Mesenchymal stem cell (in vitro differentiated cells and primary cell): Measurements from ENCODE around the gene ZFYVE19.

Source experiments
- DNase-seq: peaks from one replicate; pipeline ENCODE4 v3.0.0-alpha.2; 2013
- H2AFZ ChIP-seq: one replicate; pipeline ENCODE4 v1.6.1; 2013; ENCODE audit warnings: low read depth, mild to moderate bottlenecking, control low read depth, inconsistent platforms, low read length, moderate library complexity
- H2AK5ac ChIP-seq: 2 replicates; pipeline ENCODE4 v1.6.1; 2013; ENCODE audit warnings: low read length, moderate library complexity, mild to moderate bottlenecking, inconsistent platforms; ENCODE audit not compliant: severe bottlenecking
- H2BK120ac ChIP-seq: one replicate; pipeline ENCODE4 v1.6.1; 2013; ENCODE audit warnings: low read depth, mild to moderate bottlenecking, inconsistent platforms, low read length, moderate library complexity
- H2BK12ac ChIP-seq, 2 experiments: one replicate each; pipeline ENCODE4 v1.6.1; 2013; ENCODE audit warnings: inconsistent platforms in 2 of 2, low read length in 2 of 2, mild to moderate bottlenecking in 2 of 2, moderate library complexity in 2 of 2, control low read depth in 1 of 2
- H2BK15ac ChIP-seq: one replicate; pipeline ENCODE4 v1.6.1; 2013; ENCODE audit warnings: mild to moderate bottlenecking, low read depth, inconsistent platforms; ENCODE audit not compliant: poor library complexity, severe bottlenecking
- H2BK5ac ChIP-seq: 2 replicates; pipeline ENCODE4 v1.6.1; 2013; ENCODE audit warnings: low read depth, mild to moderate bottlenecking, low read length, control low read depth, inconsistent platforms; ENCODE audit not compliant: poor library complexity, severe bottlenecking
- H3K14ac ChIP-seq, 2 experiments: one replicate each; pipeline ENCODE4 v1.6.1; 2013; ENCODE audit warnings: inconsistent platforms in 2 of 2, low read length in 2 of 2, control low read depth in 1 of 2, mild to moderate bottlenecking in 1 of 2, moderate library complexity in 1 of 2
- H3K18ac ChIP-seq, 2 experiments: one replicate each; pipeline ENCODE4 v1.6.1; 2013; ENCODE audit warnings: inconsistent platforms in 2 of 2, low read length in 2 of 2, control low read depth in 1 of 2, low read depth in 1 of 2, mild to moderate bottlenecking in 1 of 2
- H3K23ac ChIP-seq, 2 experiments: one replicate each; pipeline ENCODE4 v1.6.1; 2013; ENCODE audit warnings: inconsistent platforms in 2 of 2, low read length in 2 of 2, mild to moderate bottlenecking in 2 of 2, moderate library complexity in 2 of 2, control low read depth in 1 of 2
- H3K27ac ChIP-seq: 2 replicates; pipeline ENCODE4 v1.5.1; 2013; ENCODE audit warnings: mild to moderate bottlenecking, moderate library complexity, low read length, control low read depth, inconsistent platforms; ENCODE audit not compliant: poor library complexity, severe bottlenecking
- H3K27me3 ChIP-seq, 2 experiments: 2 replicates each; pipeline versions ENCODE4 v1.6.1 to v1.7.0; 2013; ENCODE audit warnings: low read length in 2 of 2, mild to moderate bottlenecking in 2 of 2, moderate library complexity in 2 of 2, control low read depth in 1 of 2, inconsistent platforms in 1 of 2; ENCODE audit not compliant: control insufficient read depth in 1 of 2, insufficient read depth in 1 of 2
- H3K36me3 ChIP-seq, 2 experiments: 2 replicates each; pipeline versions ENCODE4 v1.6.1 to v1.7.0; 2013; ENCODE audit warnings: low read length in 2 of 2, control low read depth in 1 of 2, inconsistent platforms in 1 of 2, low read depth in 1 of 2, mild to moderate bottlenecking in 1 of 2; ENCODE audit not compliant: insufficient read depth in 2 of 2, control insufficient read depth in 1 of 2
- H3K4ac ChIP-seq, 2 experiments: one replicate each; pipeline ENCODE4 v1.6.1; 2013; ENCODE audit warnings: inconsistent platforms in 2 of 2, low read length in 2 of 2, mild to moderate bottlenecking in 2 of 2, moderate library complexity in 2 of 2, control low read depth in 1 of 2, low read depth in 1 of 2
- H3K4me1 ChIP-seq: 2 replicates; pipeline ENCODE4 v1.6.1; 2013; ENCODE audit warnings: low read depth, low read length, control low read depth; ENCODE audit not compliant: control insufficient read depth, insufficient read depth
- H3K4me2 ChIP-seq: 2 replicates; pipeline ENCODE4 v1.6.1; 2013; ENCODE audit warnings: low read length, mild to moderate bottlenecking, inconsistent platforms; ENCODE audit not compliant: poor library complexity, severe bottlenecking
- H3K4me3 ChIP-seq, 2 experiments: 2 replicates each; pipeline versions ENCODE4 v1.5.1 to v1.7.0; 2013; ENCODE audit warnings: low read length in 2 of 2, mild to moderate bottlenecking in 2 of 2, control low read depth in 1 of 2, low read depth in 1 of 2; ENCODE audit not compliant: insufficient read depth in 1 of 2
- H3K79me1 ChIP-seq: replicated peaks from 2 replicates; pipeline ENCODE4 v1.6.1; 2013; ENCODE audit warnings: mild to moderate bottlenecking, control low read depth, low read length, inconsistent platforms; ENCODE audit not compliant: poor library complexity, severe bottlenecking
- H3K9ac ChIP-seq: 2 replicates; pipeline ENCODE4 v1.7.0; 2013; ENCODE audit warnings: mild to moderate bottlenecking, low read length, moderate library complexity
- H3K9me3 ChIP-seq: 2 replicates; pipeline ENCODE4 v1.7.0; 2013; ENCODE audit warnings: mild to moderate bottlenecking, low read length; ENCODE audit not compliant: control insufficient read depth
- H4K8ac ChIP-seq: one replicate; pipeline ENCODE4 v1.6.1; 2013; ENCODE audit warnings: inconsistent platforms, mild to moderate bottlenecking, low read length, moderate library complexity
- H4K91ac ChIP-seq: one replicate; pipeline ENCODE4 v1.6.1; 2013; ENCODE audit warnings: mild to moderate bottlenecking, low read length, inconsistent platforms
- WGBS: methylation state at CpG from one replicate; pipeline ENCODE4 v1.1.7; 2013; ENCODE audit warnings: mixed read lengths; 5-methylcytosine and 5-hydroxymethylcytosine counted together

The ZFYVE19 gene

GRCh38 chr15:40847223-40847961, 40.5 kb downstream of the ZFYVE19 start:
- Histone ChIP-seq H3K4me2 (no peak overlapping the region), H2BK12ac (no peak overlapping the region), H3K79me1 (peaks cover 1% of the 10 kb centered on the region), H2AK5ac (peak overlapping the region; percentile 11), H3K9me3 (no peaks in the 10 kb centered on the region), H2AFZ (peak overlapping the region; percentile 77), H3K9ac (no peak overlapping the region), H3K27me3 (peaks cover 0 to 74% of the 10 kb centered on the region in 2 experiments), H3K18ac (peak overlapping the region; percentile 16 to 55), H2BK5ac (no peak overlapping the region), H2BK120ac (no peak overlapping the region), H4K91ac (peak overlapping the region; percentile 9), H3K23ac (no peak overlapping the region), H3K36me3 (no peaks in the 10 kb centered on the region), H4K8ac (no peak overlapping the region), H2BK15ac (no peak overlapping the region), H3K27ac (no peak overlapping the region), H3K4me3 (no peak overlapping the region), H3K4me1 (peaks cover 34% of the 10 kb centered on the region), H3K14ac (no peak overlapping the region), H3K4ac (peak overlapping the region in 1 of 2 experiments; percentile 8)
- DNase-seq, result peak; percentile 63
- 47% methylated on average over 4 of the region's 7 CpGs for WGBS

GRCh38 chr15:40850576-40851112, 43.8 kb downstream of the ZFYVE19 start:
- Histone ChIP-seq H3K23ac (no peak overlapping the region), H3K4me3 (no peak overlapping the region)
- DNase-seq, result no peak

GRCh38 chr15:40852529-40852928, 45.6 kb downstream of the ZFYVE19 start:
- H2BK15ac ChIP-seq, result no peak overlapping the region
- no peaks in the 10 kb centered on the region for H3K9me3 ChIP-seq
- no peak overlapping the region for H3K18ac ChIP-seq
- peaks cover 0 to 39% of the 10 kb centered on the region in 2 experiments for H3K36me3 ChIP-seq
- no peak for DNase-seq
- H2AK5ac ChIP-seq, result no peak overlapping the region
- H3K23ac ChIP-seq, result no peak overlapping the region
- 91% methylated on average over 5 of the region's 5 CpGs for WGBS
- H2BK120ac ChIP-seq, result no peak overlapping the region
- peaks cover 0 to 62% of the 10 kb centered on the region in 2 experiments for H3K27me3 ChIP-seq
- H3K79me1 ChIP-seq, result peaks cover 1% of the 10 kb centered on the region
- H3K4me3 ChIP-seq, result no peak overlapping the region
- H4K8ac ChIP-seq, result no peak overlapping the region
- no peak overlapping the region for H2AFZ ChIP-seq
- H2BK5ac ChIP-seq, result no peak overlapping the region
- H3K9ac ChIP-seq, result no peak overlapping the region
- H2BK12ac ChIP-seq, result no peak overlapping the region
- H4K91ac ChIP-seq, result no peak overlapping the region
- H3K27ac ChIP-seq, result no peak overlapping the region
- H3K4ac ChIP-seq, result no peak overlapping the region
- H3K4me2 ChIP-seq, result no peak overlapping the region
- H3K14ac ChIP-seq, result peak overlapping the region in 1 of 2 experiments; percentile 64
- peaks cover 2% of the 10 kb centered on the region for H3K4me1 ChIP-seq

More at GRCh38 chr15:40850576-40851112, 43.8 kb downstream of the ZFYVE19 start:
- Histone ChIP-seq H3K79me1 (peaks cover 1% of the 10 kb centered on the region), H3K4ac (no peak overlapping the region), H3K27me3 (peaks cover 0 to 68% of the 10 kb centered on the region in 2 experiments), H4K8ac (no peak overlapping the region), H4K91ac (no peak overlapping the region), H2BK12ac (no peak overlapping the region), H3K9me3 (no peaks in the 10 kb centered on the region), H2BK15ac (no peak overlapping the region), H3K9ac (no peak overlapping the region), H3K36me3 (peaks cover 0 to 23% of the 10 kb centered on the region in 2 experiments), H3K14ac (no peak overlapping the region), H2BK120ac (no peak overlapping the region), H2AK5ac (no peak overlapping the region), H3K4me1 (peaks cover 18% of the 10 kb centered on the region), H3K4me2 (no peak overlapping the region), H3K27ac (no peak overlapping the region), H2BK5ac (no peak overlapping the region), H3K18ac (no peak overlapping the region), H2AFZ (no peak overlapping the region)
- WGBS, result 90% methylated on average over 8 of the region's 8 CpGs

GRCh38 chr15:40853241-40853890, 46.5 kb downstream of the ZFYVE19 start:
- H3K27ac ChIP-seq, result no peak overlapping the region
- H3K9ac ChIP-seq, result no peak overlapping the region
- H2BK15ac ChIP-seq, result no peak overlapping the region
- no peak overlapping the region for H2BK12ac ChIP-seq
- DNase-seq, result no peak
- no peak overlapping the region for H3K4ac ChIP-seq
- WGBS, result 85% methylated on average over 16 of the region's 16 CpGs
- H3K36me3 ChIP-seq, result peaks cover 0 to 39% of the 10 kb centered on the region in 2 experiments
- no peak overlapping the region for H3K4me2 ChIP-seq
- H3K18ac ChIP-seq, result no peak overlapping the region
- no peak overlapping the region for H2BK120ac ChIP-seq
- no peak overlapping the region for H3K14ac ChIP-seq
- H4K91ac ChIP-seq, result peak overlapping the region; percentile 37
- H3K27me3 ChIP-seq, result peaks cover 0 to 55% of the 10 kb centered on the region in 2 experiments
- H3K23ac ChIP-seq, result no peak overlapping the region
- peaks cover 1% of the 10 kb centered on the region for H3K79me1 ChIP-seq
- H3K4me1 ChIP-seq, result peaks cover 2% of the 10 kb centered on the region
- no peak overlapping the region for H2BK5ac ChIP-seq
- peak overlapping the region in 1 of 2 experiments; percentile 29 for H3K4me3 ChIP-seq
- H3K9me3 ChIP-seq, result no peaks in the 10 kb centered on the region
- no peak overlapping the region for H2AFZ ChIP-seq
- H2AK5ac ChIP-seq, result no peak overlapping the region
- no peak overlapping the region for H4K8ac ChIP-seq
